HCT116 (cell line): ENCODE results near the gene CFAP99. TPM values are rescaled to one million over a fixed set of nuclear protein-coding genes. Genes with fewer than 3 reads are reported as not detected.

Source experiments
- ATAC-seq: fragments of 200-7000 bp; cut with Tn5 transposase; 2 replicates; pipeline ENCODE4 v1.9.1; 2020; ENCODE audit warnings: mild to moderate bottlenecking, moderate library complexity
- BruUV-seq: library from RNA; stranded (reverse); fragments of 400-500 nt; replicated peaks from 2 replicates; lab custom pipeline; 2021; lab: Mats Ljungman, UMichigan
- CTCF ChIA-PET: fragments of 300-600 bp; sonication (Branson Sonifier 250); formaldehyde crosslinking; loops from one replicate; lab custom pipeline; 2021; ENCODE audit warnings: antibody characterized with exemption; lab: Charles Lee
- POLR2A ChIA-PET: fragments of 300-600, 350-600 bp; sonication (Branson Sonifier 250); formaldehyde crosslinking; loops from one replicate; lab custom pipeline; 2021; ENCODE audit warnings: antibody characterized with exemption; lab: Charles Lee
- RAD21 ChIA-PET, 2 experiments: fragments of 300-600 bp; sonication (Branson Sonifier 250); formaldehyde crosslinking; loops; one replicate each; lab custom pipeline; 2023; ENCODE audit warnings: low total read pairs in 2 of 2; ENCODE audit not compliant: uncharacterized antibody in 2 of 2, unreplicated experiment in 2 of 2, low non-redundant PET in 1 of 2; lab: Charles Lee
- DNase-seq: peaks from one replicate; pipeline ENCODE4 v3.0.0-alpha.2; 2010; ENCODE audit warnings: low read depth, low spot score
- H2AFZ ChIP-seq: fragments of 200-600 bp; shearing (Covaris generic), sonication (generic); 2 replicates; pipeline ENCODE4 v1.6.1; 2017; ENCODE audit warnings: low read depth, mixed run types, mixed read lengths, antibody characterized with exemption, low read length; ENCODE audit not compliant: poor library complexity, severe bottlenecking
- H3K27ac ChIP-seq: 2 replicates; pipeline ENCODE4 v1.5.1; 2012; ENCODE audit warnings: low read depth, low read length
- H3K27me3 ChIP-seq: fragments of 200-600 bp; sonication (generic); 2 replicates; pipeline ENCODE4 v1.6.1; 2016; ENCODE audit warnings: mixed run types, low read length, mixed read lengths; ENCODE audit not compliant: insufficient read depth
- H3K36me3 ChIP-seq, 2 experiments: fragments of 200-500 bp in 1 of 2; fragments of 200-600 bp in 1 of 2; sonication (Bioruptor generic) in 1 of 2; sonication (generic) in 1 of 2; 2 replicates each; pipeline versions ENCODE4 v1.5.1 to v1.6.1; 2014 to 2016; ENCODE audit warnings: low read length in 2 of 2, inconsistent platforms in 1 of 2, mixed read lengths in 1 of 2, mixed run types in 1 of 2; ENCODE audit not compliant: insufficient read depth in 2 of 2, control insufficient read depth in 1 of 2
- H3K4me1 ChIP-seq, 2 experiments: fragments of 200-600 bp in 1 of 2; sonication (generic) in 1 of 2; 2 replicates each; pipeline versions ENCODE4 v1.5.1 to v1.6.1; 2012 to 2017; ENCODE audit warnings: low read length in 2 of 2, inconsistent platforms in 1 of 2, mild to moderate bottlenecking in 1 of 2, mixed read lengths in 1 of 2, mixed run types in 1 of 2, moderate library complexity in 1 of 2; ENCODE audit not compliant: insufficient read depth in 2 of 2, control insufficient read depth in 1 of 2
- H3K4me2 ChIP-seq: fragments of 200-600 bp; sonication (generic); 2 replicates; pipeline ENCODE4 v1.6.1; 2017; ENCODE audit warnings: mixed run types, low read length, mixed read lengths
- H3K4me3 ChIP-seq, 2 experiments: fragments of 200-600 bp in 1 of 2; sonication (generic) in 1 of 2; replicated peaks in 1 of 2; 2 replicates each; pipeline ENCODE4 v1.5.1; 2011 to 2016; ENCODE audit warnings: low read length in 2 of 2, control low read depth in 1 of 2, low read depth in 1 of 2, mild to moderate bottlenecking in 1 of 2, mixed read lengths in 1 of 2, mixed run types in 1 of 2
- H3K79me2 ChIP-seq: fragments of 200-600 bp; sonication (generic); 2 replicates; pipeline ENCODE4 v1.6.1; 2017; ENCODE audit warnings: mild to moderate bottlenecking, mixed run types, low read length, moderate library complexity, mixed read lengths; ENCODE audit not compliant: insufficient read depth
- H3K9ac ChIP-seq: fragments of 200-600 bp; sonication (generic); 2 replicates; pipeline ENCODE4 v1.6.1; 2016; ENCODE audit warnings: low read length, mixed read lengths
- H3K9me2 ChIP-seq: fragments of 200-600 bp; sonication (generic), shearing (Covaris generic); 2 replicates; pipeline ENCODE4 v1.6.1; 2017; ENCODE audit warnings: mixed run types, mild to moderate bottlenecking, moderate library complexity; ENCODE audit not compliant: insufficient read depth
- H3K9me3 ChIP-seq, 2 experiments: fragments of 200-500 bp in 1 of 2; fragments of 200-600 bp in 1 of 2; sonication (Bioruptor generic) in 1 of 2; sonication (generic) in 1 of 2; 2 replicates each; pipeline ENCODE4 v1.6.1; 2014 to 2017; ENCODE audit warnings: low read length in 2 of 2, mixed read lengths in 2 of 2, inconsistent platforms in 1 of 2, low read depth in 1 of 2, mild to moderate bottlenecking in 1 of 2, mixed run types in 1 of 2, moderate library complexity in 1 of 2; ENCODE audit not compliant: control insufficient read depth in 1 of 2, insufficient read depth in 1 of 2
- H4K20me1 ChIP-seq: fragments of 200-600 bp; sonication (generic), shearing (Covaris generic); 2 replicates; pipeline ENCODE4 v1.6.1; 2017; ENCODE audit warnings: mixed run types, mild to moderate bottlenecking, moderate library complexity; ENCODE audit not compliant: insufficient read depth
- CBX3 ChIP-seq: IDR thresholded peaks from 2 replicates; pipeline ENCODE4 v1.6.1; 2012; ENCODE audit warnings: low read depth
- EGR1 ChIP-seq: IDR thresholded peaks from 2 replicates; pipeline ENCODE4 v1.6.1; 2012; ENCODE audit warnings: low read depth
- ELF1 ChIP-seq: IDR thresholded peaks from 2 replicates; pipeline ENCODE4 v1.6.1; 2012; ENCODE audit warnings: low read depth, borderline replicate concordance
- FOSL1 ChIP-seq: IDR thresholded peaks from 2 replicates; pipeline ENCODE4 v1.6.1; 2012; ENCODE audit warnings: low read depth
- JUND ChIP-seq: IDR thresholded peaks from 2 replicates; pipeline ENCODE4 v1.6.1; 2012
- RAD21 ChIP-seq: IDR thresholded peaks from 2 replicates; pipeline ENCODE4 v1.6.1; 2012; ENCODE audit warnings: low read depth, mild to moderate bottlenecking
- SIN3A ChIP-seq: IDR thresholded peaks from 2 replicates; pipeline ENCODE4 v1.6.1; 2012; ENCODE audit warnings: low read depth
- TCF7L2 ChIP-seq: IDR thresholded peaks from 2 replicates; pipeline ENCODE4 v1.7.0; 2011; ENCODE audit warnings: borderline replicate concordance, inconsistent platforms; ENCODE audit not compliant: insufficient read depth, insufficient read length; ENCODE audit errors: extremely low read depth
- ZFX ChIP-seq: fragments of 450-650 bp; IDR thresholded peaks from 2 replicates; pipeline ENCODE4 v1.6.1; 2017
- intact Hi-C: fragments of 100-400 bp; cut with micrococcal nuclease; formaldehyde crosslinking; loops from 2 replicates; pipeline ENCODE4 v1.10.0; 2022
- total RNA-seq: library from RNA; stranded (reverse); gene quantifications from one replicate; pipeline ENCODE4 v1.2.1, GENCODE V29; 2021; ENCODE audit not compliant: unreplicated experiment
- TF ChIP-seq, protein P1 (sequence below): IDR thresholded peaks from 2 replicates; pipeline ENCODE4 v1.6.1; 2012; ENCODE audit warnings: low read depth
- TF ChIP-seq, protein P2 (sequence below), 3 experiments: fragments of 200-600 bp in 1 of 3; sonication (generic) in 1 of 3; IDR thresholded peaks in 2 of 3; conservative IDR thresholded peaks in 1 of 3; 2 replicates each; pipeline ENCODE4 v1.5.1; 2012 to 2017; ENCODE audit warnings: low read depth in 2 of 3, low read length in 2 of 3, antibody characterized with exemption in 1 of 3, borderline replicate concordance in 1 of 3, control low read depth in 1 of 3, mild to moderate bottlenecking in 1 of 3, mixed read lengths in 1 of 3, mixed run types in 1 of 3, moderate library complexity in 1 of 3; ENCODE audit not compliant: insufficient read depth in 1 of 3
- TF ChIP-seq, protein P3 (sequence below): IDR thresholded peaks from 2 replicates; pipeline ENCODE4 v1.6.1; 2012
- TF ChIP-seq, protein P4 (sequence below): IDR thresholded peaks from 2 replicates; pipeline ENCODE4 v1.6.1; 2012

The CFAP99 gene
- total RNA-seq, 1 experiment from 2014 or later = 0.42 TPM

DNA sequence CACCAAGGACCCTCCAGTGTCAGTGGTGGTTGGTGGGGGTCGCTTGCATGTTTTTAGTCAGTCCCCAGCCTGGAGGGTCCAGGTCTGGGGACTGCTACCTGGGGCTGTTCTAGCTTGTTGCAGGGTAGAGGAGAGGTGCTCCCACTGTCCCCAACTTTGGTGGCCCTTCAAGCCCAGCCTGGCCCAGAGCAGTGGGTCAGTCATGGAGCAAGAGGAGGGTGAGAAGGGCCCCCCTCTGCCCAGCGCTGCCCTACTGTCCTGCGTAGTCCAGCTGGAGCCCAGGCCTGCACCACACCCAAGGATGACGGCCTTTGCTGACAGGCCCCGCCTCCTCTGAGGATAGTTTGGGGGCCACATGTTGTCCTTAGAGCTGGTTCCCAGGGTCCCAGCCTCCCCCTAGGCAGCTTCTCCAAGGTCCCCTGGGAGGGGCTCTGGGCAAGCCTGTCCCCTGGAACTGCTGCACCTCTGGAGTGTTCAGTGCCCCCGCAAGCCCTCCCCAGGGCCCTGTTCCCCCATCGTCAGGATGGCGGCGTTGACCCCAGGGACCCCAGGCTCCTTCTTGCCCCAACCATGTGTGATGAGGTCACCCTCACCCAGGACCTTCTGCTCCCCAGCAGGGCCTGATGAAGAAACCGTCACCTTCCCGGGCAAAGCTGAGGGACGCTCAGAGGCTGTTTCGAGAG, 6.8 kb downstream of the CFAP99 start:
- DNase-seq = no peak
- intact Hi-C loops = no loop called here

More for the DNA sequence above, 6.8 kb downstream of the CFAP99 start:
- no peak overlapping the region for H3K9ac ChIP-seq
- H3K27me3 ChIP-seq = peaks cover 5% of the 10 kb centered on the region; the same call in 1 of the 2 replicates
- no peaks in the 10 kb centered on the region for H3K79me2 ChIP-seq
- POLR2A ChIA-PET = no interaction called here
- H3K36me3 ChIP-seq = no peaks in the 10 kb centered on the region
- H3K9me2 ChIP-seq = no peaks in the 10 kb centered on the region
- TF ChIP-seq ELF1 = no peak
- no peak for TF ChIP-seq RAD21
- TF ChIP-seq, protein P1, sequence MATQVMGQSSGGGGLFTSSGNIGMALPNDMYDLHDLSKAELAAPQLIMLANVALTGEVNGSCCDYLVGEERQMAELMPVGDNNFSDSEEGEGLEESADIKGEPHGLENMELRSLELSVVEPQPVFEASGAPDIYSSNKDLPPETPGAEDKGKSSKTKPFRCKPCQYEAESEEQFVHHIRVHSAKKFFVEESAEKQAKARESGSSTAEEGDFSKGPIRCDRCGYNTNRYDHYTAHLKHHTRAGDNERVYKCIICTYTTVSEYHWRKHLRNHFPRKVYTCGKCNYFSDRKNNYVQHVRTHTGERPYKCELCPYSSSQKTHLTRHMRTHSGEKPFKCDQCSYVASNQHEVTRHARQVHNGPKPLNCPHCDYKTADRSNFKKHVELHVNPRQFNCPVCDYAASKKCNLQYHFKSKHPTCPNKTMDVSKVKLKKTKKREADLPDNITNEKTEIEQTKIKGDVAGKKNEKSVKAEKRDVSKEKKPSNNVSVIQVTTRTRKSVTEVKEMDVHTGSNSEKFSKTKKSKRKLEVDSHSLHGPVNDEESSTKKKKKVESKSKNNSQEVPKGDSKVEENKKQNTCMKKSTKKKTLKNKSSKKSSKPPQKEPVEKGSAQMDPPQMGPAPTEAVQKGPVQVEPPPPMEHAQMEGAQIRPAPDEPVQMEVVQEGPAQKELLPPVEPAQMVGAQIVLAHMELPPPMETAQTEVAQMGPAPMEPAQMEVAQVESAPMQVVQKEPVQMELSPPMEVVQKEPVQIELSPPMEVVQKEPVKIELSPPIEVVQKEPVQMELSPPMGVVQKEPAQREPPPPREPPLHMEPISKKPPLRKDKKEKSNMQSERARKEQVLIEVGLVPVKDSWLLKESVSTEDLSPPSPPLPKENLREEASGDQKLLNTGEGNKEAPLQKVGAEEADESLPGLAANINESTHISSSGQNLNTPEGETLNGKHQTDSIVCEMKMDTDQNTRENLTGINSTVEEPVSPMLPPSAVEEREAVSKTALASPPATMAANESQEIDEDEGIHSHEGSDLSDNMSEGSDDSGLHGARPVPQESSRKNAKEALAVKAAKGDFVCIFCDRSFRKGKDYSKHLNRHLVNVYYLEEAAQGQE = no peak
- TF ChIP-seq, protein P2, sequence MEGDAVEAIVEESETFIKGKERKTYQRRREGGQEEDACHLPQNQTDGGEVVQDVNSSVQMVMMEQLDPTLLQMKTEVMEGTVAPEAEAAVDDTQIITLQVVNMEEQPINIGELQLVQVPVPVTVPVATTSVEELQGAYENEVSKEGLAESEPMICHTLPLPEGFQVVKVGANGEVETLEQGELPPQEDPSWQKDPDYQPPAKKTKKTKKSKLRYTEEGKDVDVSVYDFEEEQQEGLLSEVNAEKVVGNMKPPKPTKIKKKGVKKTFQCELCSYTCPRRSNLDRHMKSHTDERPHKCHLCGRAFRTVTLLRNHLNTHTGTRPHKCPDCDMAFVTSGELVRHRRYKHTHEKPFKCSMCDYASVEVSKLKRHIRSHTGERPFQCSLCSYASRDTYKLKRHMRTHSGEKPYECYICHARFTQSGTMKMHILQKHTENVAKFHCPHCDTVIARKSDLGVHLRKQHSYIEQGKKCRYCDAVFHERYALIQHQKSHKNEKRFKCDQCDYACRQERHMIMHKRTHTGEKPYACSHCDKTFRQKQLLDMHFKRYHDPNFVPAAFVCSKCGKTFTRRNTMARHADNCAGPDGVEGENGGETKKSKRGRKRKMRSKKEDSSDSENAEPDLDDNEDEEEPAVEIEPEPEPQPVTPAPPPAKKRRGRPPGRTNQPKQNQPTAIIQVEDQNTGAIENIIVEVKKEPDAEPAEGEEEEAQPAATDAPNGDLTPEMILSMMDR (IDR thresholded peaks at IDR 0.05 in 2 of 3, conservative IDR thresholded peaks at IDR 0.05 in 1 of 3; ENCODE audit: borderline replicate concordance in 1 of 3, insufficient read depth in 1 of 3, low read depth in 2 of 3, low read length in 2 of 3) = no peak
- TF ChIP-seq EGR1 = no peak
- no peak for TF ChIP-seq JUND
- no peak for TF ChIP-seq FOSL1
- TF ChIP-seq CBX3 = no peak
- no peak for TF ChIP-seq TCF7L2
- no peak for TF ChIP-seq SIN3A
- TF ChIP-seq ZFX = no peak
- TF ChIP-seq, protein P3, sequence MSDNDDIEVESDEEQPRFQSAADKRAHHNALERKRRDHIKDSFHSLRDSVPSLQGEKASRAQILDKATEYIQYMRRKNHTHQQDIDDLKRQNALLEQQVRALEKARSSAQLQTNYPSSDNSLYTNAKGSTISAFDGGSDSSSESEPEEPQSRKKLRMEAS = no peak
- TF ChIP-seq, protein P4, sequence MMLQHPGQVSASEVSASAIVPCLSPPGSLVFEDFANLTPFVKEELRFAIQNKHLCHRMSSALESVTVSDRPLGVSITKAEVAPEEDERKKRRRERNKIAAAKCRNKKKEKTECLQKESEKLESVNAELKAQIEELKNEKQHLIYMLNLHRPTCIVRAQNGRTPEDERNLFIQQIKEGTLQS = no peak
- no peak overlapping the region for H3K27ac ChIP-seq
- BruUV-seq = no TSS peak
- no peak overlapping the region for H2AFZ ChIP-seq
- no peak overlapping the region for H3K4me2 ChIP-seq
- no peaks in the 10 kb centered on the region for H4K20me1 ChIP-seq
- H3K9me3 ChIP-seq = no peaks in the 10 kb centered on the region
- RAD21 ChIA-PET = no interaction called here
- H3K4me3 ChIP-seq = no peak overlapping the region
- peaks cover 2 to 7% of the 10 kb centered on the region in 2 experiments; a peak in 3 of 4 replicates for H3K4me1 ChIP-seq
- CTCF ChIA-PET = interaction anchor here (2.0 kb wide), 1 partner anchor 16 kb away, joined by 7 read pairs; no protein-coding TSS in a partner anchor
- no peak for ATAC-seq
